GM19240 (cell line): ENCODE measurements around the gene PSME1.
A peak's percentile ranks its signal among the peaks of the same experiment; 100 is the strongest.

Experiments used
- DNase-seq: peaks from one replicate; pipeline ENCODE4 v3.0.0; 2011; ENCODE audit warnings: low spot score; ENCODE audit not compliant: insufficient read length

Gene PSME1

GRCh38 chr14:24129410-24129998, 6.5 kb upstream of the PSME1 start:
- no peak for DNase-seq

- DNase-seq, result no peak
Observed at GRCh38 chr14:24130380-24130716, 5.6 kb upstream of the PSME1 start, which contains the start of gene FITM1. Gene FITM1 (plus strand): TSS chr14:24130659. CDS start chr14:24131564, 905 bp downstream.

- no peak for DNase-seq
Observed at GRCh38 chr14:24130717-24131548, 5.1 kb upstream of the PSME1 start.

- DNase-seq, result no peak
Observed at GRCh38 chr14:24131549-24131966, 4.4 kb upstream of the PSME1 start.

GRCh38 chr14:24132061-24132685, 3.8 kb upstream of the PSME1 start:
- DNase-seq, result no peak

GRCh38 chr14:24132976-24133375, 3.0 kb upstream of the PSME1 start:
- DNase-seq, result no peak

GRCh38 chr14:24133735-24134134, 2.3 kb upstream of the PSME1 start:
- no peak for DNase-seq

- no peak for DNase-seq
Observed at GRCh38 chr14:24135584-24135833, 485 bp upstream of the PSME1 start.

- no peak for DNase-seq
Observed at GRCh38 chr14:24136684-24137528, 912 bp downstream of the PSME1 start.

GRCh38 chr14:24137529-24138395, 1.8 kb downstream of the PSME1 start:
- no peak for DNase-seq

- DNase-seq, result no peak
Observed at GRCh38 chr14:24138396-24139271, 2.6 kb downstream of the PSME1 start.

GRCh38 chr14:24139272-24139934, 3.4 kb downstream of the PSME1 start:
- DNase-seq, result no peak

- DNase-seq, result peak; percentile 94
Observed at GRCh38 chr14:24141097-24141880, 5.3 kb downstream of the PSME1 start, which contains the start of gene EMC9. Gene EMC9 (minus strand): TSS chr14:24141591. CDS start chr14:24141304, 287 bp downstream.

GRCh38 chr14:24143511-24143910, 7.5 kb downstream of the PSME1 start:
- no peak for DNase-seq

GRCh38 chr14:24144451-24144850, 8.5 kb downstream of the PSME1 start:
- DNase-seq, result no peak

GRCh38 chr14:24145219-24145618, 9.2 kb downstream of the PSME1 start:
- no peak for DNase-seq

- DNase-seq, result no peak
Observed at GRCh38 chr14:24145690-24146452, 9.9 kb downstream of the PSME1 start.
